Measurements from ENCODE around the gene WHAMM.
"Not testable (repeated sequence)": the region's sequence is repeated elsewhere in the genome, so short reads cannot be mapped to it uniquely, and the experiment has no call there.

The WHAMM gene

DNA sequence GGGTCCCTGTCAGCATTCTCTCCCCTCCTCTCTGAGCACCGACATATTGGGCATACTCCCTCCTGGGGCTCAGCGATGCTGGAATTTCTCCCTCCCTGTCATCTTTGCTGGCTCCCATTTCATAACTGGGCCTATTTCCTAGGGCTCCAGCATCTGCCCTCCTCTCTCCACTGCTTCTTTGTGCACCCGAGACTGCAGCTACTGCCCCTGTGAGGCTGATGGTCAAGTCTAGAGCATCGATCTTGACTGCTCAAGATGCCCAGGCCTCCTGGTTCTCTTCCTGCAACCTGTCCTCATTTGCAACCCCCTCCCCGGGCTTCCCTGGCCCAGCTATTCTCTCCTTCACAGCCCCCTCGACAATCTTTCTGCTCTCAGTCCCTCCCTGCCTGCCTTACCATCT, 53.5 kb downstream of the WHAMM start:
- TF ChIP-seq ARNTL (CRISPR knock-in tag; IDR thresholded peaks at IDR 0.05; ENCODE audit: borderline replicate concordance, low read depth) = no peak
- TF ChIP-seq GLIS3 (CRISPR knock-in tag; IDR thresholded peaks at IDR 0.05) = no peak
- TF ChIP-seq ZNF70 (CRISPR knock-in tag; IDR thresholded peaks at IDR 0.05) = no peak
- TF ChIP-seq, protein P1, sequence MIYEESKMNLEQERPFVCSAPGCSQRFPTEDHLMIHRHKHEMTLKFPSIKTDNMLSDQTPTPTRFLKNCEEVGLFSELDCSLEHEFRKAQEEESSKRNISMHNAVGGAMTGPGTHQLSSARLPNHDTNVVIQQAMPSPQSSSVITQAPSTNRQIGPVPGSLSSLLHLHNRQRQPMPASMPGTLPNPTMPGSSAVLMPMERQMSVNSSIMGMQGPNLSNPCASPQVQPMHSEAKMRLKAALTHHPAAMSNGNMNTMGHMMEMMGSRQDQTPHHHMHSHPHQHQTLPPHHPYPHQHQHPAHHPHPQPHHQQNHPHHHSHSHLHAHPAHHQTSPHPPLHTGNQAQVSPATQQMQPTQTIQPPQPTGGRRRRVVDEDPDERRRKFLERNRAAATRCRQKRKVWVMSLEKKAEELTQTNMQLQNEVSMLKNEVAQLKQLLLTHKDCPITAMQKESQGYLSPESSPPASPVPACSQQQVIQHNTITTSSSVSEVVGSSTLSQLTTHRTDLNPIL (CRISPR knock-in tag; IDR thresholded peaks at IDR 0.05; ENCODE audit: low read depth) = no peak
- no peak for ATAC-seq

DNA sequence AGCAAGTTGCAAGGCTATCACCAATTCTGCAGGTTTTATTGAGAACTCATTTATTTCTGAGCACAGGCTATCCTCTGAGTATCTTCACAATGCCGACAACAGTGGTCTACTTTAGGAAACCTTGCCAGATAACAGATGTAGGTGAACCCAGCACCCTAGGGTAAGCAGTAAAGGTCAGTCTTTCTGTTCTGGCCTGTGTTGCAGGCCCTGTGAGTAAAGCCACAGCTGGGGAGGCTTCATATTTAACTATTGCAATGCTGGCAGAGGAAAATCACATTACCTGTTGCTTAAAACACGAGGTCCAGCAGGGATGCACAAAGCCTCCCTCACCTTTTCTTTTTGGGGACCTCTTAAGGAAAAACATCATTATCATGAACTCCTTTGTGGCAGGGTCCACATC, 55.5 kb downstream of the WHAMM start:
- TF ChIP-seq ZNF565 (CRISPR knock-in tag; conservative IDR thresholded peaks at IDR 0.05; ENCODE audit: low read depth) (no peak), ESRRG (CRISPR knock-in tag; IDR thresholded peaks at IDR 0.05) (no peak), BACH2 (CRISPR knock-in tag; IDR thresholded peaks at IDR 0.05; ENCODE audit: borderline replicate concordance) (no peak), GLIS3 (CRISPR knock-in tag; IDR thresholded peaks at IDR 0.05) (no peak), ZNF70 (CRISPR knock-in tag; IDR thresholded peaks at IDR 0.05) (no peak), ZNF8 (CRISPR knock-in tag; IDR thresholded peaks at IDR 0.05) (no peak), ZFP3 (CRISPR knock-in tag; IDR thresholded peaks at IDR 0.05) (no peak), ISL1 (CRISPR knock-in tag; IDR thresholded peaks at IDR 0.05) (no peak), TCF4 (CRISPR knock-in tag; IDR thresholded peaks at IDR 0.05; ENCODE audit: borderline replicate concordance) (no peak), PPARA (CRISPR knock-in tag; IDR thresholded peaks at IDR 0.05; ENCODE audit: borderline replicate concordance) (no peak), CSDC2 (CRISPR knock-in tag; IDR thresholded peaks at IDR 0.05) (no peak), ARNTL (CRISPR knock-in tag; IDR thresholded peaks at IDR 0.05; ENCODE audit: borderline replicate concordance, low read depth) (no peak), TOX (CRISPR knock-in tag; IDR thresholded peaks at IDR 0.05; ENCODE audit: borderline replicate concordance) (no peak), RARB (CRISPR knock-in tag; IDR thresholded peaks at IDR 0.05) (no peak), ZC3H10 (CRISPR knock-in tag; IDR thresholded peaks at IDR 0.05) (no peak), SNAI2 (CRISPR knock-in tag; IDR thresholded peaks at IDR 0.05) (no peak)
- TF ChIP-seq, protein P2, sequence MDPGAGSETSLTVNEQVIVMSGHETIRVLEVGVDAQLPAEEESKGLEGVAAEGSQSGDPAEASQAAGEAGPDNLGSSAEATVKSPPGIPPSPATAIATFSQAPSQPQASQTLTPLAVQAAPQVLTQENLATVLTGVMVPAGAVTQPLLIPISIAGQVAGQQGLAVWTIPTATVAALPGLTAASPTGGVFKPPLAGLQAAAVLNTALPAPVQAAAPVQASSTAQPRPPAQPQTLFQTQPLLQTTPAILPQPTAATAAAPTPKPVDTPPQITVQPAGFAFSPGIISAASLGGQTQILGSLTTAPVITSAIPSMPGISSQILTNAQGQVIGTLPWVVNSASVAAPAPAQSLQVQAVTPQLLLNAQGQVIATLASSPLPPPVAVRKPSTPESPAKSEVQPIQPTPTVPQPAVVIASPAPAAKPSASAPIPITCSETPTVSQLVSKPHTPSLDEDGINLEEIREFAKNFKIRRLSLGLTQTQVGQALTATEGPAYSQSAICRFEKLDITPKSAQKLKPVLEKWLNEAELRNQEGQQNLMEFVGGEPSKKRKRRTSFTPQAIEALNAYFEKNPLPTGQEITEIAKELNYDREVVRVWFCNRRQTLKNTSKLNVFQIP (CRISPR knock-in tag; IDR thresholded peaks at IDR 0.05; ENCODE audit: borderline replicate concordance, low read depth) = no peak
- TF ChIP-seq, protein P3, sequence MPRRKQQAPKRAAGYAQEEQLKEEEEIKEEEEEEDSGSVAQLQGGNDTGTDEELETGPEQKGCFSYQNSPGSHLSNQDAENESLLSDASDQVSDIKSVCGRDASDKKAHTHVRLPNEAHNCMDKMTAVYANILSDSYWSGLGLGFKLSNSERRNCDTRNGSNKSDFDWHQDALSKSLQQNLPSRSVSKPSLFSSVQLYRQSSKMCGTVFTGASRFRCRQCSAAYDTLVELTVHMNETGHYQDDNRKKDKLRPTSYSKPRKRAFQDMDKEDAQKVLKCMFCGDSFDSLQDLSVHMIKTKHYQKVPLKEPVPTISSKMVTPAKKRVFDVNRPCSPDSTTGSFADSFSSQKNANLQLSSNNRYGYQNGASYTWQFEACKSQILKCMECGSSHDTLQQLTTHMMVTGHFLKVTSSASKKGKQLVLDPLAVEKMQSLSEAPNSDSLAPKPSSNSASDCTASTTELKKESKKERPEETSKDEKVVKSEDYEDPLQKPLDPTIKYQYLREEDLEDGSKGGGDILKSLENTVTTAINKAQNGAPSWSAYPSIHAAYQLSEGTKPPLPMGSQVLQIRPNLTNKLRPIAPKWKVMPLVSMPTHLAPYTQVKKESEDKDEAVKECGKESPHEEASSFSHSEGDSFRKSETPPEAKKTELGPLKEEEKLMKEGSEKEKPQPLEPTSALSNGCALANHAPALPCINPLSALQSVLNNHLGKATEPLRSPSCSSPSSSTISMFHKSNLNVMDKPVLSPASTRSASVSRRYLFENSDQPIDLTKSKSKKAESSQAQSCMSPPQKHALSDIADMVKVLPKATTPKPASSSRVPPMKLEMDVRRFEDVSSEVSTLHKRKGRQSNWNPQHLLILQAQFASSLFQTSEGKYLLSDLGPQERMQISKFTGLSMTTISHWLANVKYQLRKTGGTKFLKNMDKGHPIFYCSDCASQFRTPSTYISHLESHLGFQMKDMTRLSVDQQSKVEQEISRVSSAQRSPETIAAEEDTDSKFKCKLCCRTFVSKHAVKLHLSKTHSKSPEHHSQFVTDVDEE (CRISPR knock-in tag; IDR thresholded peaks at IDR 0.05) = no peak
- TF ChIP-seq, protein P4, sequence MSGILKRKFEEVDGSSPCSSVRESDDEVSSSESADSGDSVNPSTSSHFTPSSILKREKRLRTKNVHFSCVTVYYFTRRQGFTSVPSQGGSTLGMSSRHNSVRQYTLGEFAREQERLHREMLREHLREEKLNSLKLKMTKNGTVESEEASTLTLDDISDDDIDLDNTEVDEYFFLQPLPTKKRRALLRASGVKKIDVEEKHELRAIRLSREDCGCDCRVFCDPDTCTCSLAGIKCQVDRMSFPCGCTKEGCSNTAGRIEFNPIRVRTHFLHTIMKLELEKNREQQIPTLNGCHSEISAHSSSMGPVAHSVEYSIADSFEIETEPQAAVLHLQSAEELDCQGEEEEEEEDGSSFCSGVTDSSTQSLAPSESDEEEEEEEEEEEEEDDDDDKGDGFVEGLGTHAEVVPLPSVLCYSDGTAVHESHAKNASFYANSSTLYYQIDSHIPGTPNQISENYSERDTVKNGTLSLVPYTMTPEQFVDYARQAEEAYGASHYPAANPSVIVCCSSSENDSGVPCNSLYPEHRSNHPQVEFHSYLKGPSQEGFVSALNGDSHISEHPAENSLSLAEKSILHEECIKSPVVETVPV (CRISPR knock-in tag; IDR thresholded peaks at IDR 0.05) = no peak
- TF ChIP-seq, protein P1 (CRISPR knock-in tag; IDR thresholded peaks at IDR 0.05; ENCODE audit: low read depth) = no peak
- no peak for ATAC-seq

DNA sequence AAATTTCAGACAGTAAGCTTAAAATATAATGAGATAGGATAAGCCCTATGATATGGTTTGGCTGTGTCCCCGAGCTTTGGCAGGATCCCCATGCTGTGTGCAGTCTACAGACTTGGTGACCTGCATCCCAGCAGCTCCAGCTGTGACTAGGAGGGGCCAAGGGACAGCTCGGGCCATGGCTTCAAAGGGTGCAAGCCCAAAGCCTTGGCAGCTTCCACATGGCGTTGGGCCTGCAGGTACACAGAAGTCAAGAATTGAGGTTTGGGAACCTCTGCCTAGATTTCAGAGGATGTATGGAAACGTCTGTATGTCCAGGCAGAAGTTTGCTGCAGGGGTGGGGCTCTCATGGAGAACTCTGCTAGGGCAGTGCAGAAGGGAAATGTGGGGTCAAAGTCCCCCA, 56.2 kb downstream of the WHAMM start:
- not testable (repeated sequence) for ATAC-seq

DNA sequence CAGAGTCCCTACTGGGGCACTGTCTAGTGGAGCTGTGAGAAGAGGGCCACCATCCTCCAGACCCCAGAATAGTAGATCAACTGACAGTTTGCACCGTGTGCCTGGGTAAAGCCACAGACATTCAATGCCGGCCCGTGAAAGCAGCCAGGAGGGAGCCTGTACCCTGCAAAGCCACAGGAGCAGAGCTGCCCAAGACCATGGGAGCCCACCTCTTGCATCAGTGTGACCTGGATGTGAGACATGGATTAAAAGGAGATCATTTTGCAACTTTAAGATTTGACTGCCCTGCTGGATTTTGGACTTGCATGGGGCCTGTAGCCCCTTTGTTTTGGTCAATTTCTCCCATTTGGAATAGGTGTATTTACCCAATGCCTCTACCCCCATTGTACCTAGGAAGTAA, 56.6 kb downstream of the WHAMM start:
- ATAC-seq = not testable (repeated sequence)

Data from SK-N-SH treated with all-trans-retinoic acid at 6 μM for 48 hours (cell line).